Activated CD4-positive, CD25-positive, alpha-beta regulatory T cell treated with anti-CD3 and anti-CD28 coated beads, Interleukin-2, amount 50 U/mL, for 16 hours (primary cell): ENCODE results near the gene DYSF.

Experiments used
- DNase-seq: peaks from one replicate; pipeline ENCODE4 v3.0.0-alpha.2; 2020; ENCODE audit warnings: low read depth, low spot score

The DYSF gene

DNA sequence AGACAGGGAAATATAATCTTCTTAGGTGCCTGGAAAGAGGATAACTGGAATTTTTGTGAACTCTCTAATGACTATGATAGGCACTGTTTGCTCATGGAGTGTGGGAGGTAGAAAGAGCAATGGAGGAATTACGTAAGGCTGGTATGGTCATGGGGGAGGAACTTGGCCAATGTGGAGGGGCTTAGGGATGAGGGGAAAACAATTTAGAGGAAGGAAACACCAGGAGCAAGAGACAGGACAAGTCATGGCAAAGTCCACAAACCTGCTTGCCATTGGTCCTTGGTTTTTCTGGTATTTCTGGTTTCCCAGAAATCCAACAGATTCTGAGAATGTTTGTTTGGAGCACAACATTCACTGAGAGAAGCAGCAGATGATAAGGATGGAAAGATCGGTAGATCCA, 274.2 kb downstream of the DYSF start:
- DNase-seq, result no peak

- no peak for DNase-seq
These were observed 274.7 kb downstream of the DYSF start for GRCh38 chr2:71728036-71728435.

DNA sequence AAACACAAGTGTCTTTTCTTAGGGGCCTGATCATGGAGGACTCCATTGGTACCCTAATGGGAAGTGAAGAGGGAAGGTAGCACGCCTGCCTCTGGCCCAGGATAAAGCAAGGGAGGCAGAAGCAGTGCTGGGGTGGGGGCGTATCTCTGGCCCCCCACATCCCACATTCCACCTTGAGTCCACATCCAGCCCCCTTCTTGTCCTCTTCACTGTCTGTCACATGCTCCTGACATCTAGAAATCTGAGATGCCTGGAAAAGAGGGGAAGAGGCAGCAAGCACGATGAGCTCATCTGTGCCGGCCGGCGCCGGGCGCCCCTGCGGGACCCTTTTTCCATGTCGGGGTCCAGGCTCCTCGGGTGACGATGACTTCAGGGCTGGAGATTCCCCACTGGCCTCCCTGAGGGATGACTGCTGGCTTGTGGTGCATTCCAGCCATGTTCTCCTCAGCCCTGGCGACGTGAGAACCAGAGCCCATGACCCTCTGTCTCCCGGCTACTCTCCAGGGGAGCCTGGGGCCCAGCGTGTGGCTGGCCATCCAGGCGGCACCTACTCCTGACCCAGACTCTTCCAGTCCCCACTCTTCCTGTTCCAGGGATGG, 277.5 kb downstream of the DYSF start:
- no peak for DNase-seq

GRCh38 chr2:71734620-71735019, 281.3 kb downstream of the DYSF start:
- no peak for DNase-seq

DNA sequence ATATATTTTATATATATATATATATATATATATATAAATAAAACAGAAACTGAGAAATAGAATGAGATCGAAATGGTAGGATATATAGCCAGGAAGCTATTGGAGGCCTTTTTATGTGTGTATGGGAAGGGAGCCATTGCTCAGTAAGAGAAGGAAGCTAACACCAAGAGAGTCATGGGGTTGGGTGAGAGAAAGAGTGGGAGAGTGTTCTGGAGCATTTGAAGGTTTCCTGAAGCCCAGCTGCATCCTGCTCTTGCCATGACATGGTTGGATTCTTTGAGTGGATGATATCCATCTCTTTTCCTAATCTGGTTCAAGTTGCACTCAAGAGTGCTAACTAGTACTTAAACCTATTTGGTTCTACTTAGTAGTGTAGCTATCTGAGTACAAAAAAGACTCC, 282.3 kb downstream of the DYSF start:
- DNase-seq, result no peak
